ENCODE measurements around the gene TCF7.

DNA sequence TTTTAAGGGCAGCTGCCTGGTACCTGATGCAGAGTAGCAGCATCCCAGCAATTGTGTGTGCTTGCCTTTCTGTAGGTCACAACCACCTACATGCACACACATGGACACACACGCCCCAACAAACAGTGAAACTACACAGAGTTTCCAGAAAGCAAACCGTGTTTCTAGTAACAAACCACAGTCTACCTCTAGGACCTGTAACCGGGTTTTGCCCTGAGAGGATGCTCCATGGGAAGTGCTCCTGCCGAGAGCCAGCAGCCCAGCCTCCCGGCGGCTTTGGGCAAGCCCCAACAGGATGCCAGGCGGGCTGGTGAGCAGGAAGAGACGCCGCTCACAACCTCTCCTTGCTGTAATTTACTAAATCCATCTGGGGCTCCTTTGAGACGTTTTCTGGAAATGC lies 4.1 kb upstream of the TCF7 start:
- TF ChIP-seq, protein P1, sequence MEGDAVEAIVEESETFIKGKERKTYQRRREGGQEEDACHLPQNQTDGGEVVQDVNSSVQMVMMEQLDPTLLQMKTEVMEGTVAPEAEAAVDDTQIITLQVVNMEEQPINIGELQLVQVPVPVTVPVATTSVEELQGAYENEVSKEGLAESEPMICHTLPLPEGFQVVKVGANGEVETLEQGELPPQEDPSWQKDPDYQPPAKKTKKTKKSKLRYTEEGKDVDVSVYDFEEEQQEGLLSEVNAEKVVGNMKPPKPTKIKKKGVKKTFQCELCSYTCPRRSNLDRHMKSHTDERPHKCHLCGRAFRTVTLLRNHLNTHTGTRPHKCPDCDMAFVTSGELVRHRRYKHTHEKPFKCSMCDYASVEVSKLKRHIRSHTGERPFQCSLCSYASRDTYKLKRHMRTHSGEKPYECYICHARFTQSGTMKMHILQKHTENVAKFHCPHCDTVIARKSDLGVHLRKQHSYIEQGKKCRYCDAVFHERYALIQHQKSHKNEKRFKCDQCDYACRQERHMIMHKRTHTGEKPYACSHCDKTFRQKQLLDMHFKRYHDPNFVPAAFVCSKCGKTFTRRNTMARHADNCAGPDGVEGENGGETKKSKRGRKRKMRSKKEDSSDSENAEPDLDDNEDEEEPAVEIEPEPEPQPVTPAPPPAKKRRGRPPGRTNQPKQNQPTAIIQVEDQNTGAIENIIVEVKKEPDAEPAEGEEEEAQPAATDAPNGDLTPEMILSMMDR (IDR thresholded peaks at IDR 0.05 in 4 of 5, conservative IDR thresholded peaks at IDR 0.05 in 1 of 5): no peak
- no peak for TF ChIP-seq POLR2A (IDR thresholded peaks at IDR 0.05)
